HG03066 (cell line): ENCODE results near the gene BZW1.
A peak's percentile ranks its signal among the peaks of the same experiment; 100 is the strongest.

Source experiments
- ATAC-seq: cut with Tn5 transposase; IDR thresholded peaks from one replicate; pipeline ENCODE4 v1.9.1; 2021; ENCODE audit warnings: low read depth; ENCODE audit not compliant: unreplicated experiment

BZW1 gene

GRCh38 chr2:200828572-200829257 is 17.0 kb downstream of the BZW1 start:
- no peak for ATAC-seq

- no peak for ATAC-seq
These were observed 17.5 kb downstream of the BZW1 start for GRCh38 chr2:200829258-200829655.

GRCh38 chr2:200834701-200835100 is 23.0 kb downstream of the BZW1 start:
- no peak for ATAC-seq

DNA sequence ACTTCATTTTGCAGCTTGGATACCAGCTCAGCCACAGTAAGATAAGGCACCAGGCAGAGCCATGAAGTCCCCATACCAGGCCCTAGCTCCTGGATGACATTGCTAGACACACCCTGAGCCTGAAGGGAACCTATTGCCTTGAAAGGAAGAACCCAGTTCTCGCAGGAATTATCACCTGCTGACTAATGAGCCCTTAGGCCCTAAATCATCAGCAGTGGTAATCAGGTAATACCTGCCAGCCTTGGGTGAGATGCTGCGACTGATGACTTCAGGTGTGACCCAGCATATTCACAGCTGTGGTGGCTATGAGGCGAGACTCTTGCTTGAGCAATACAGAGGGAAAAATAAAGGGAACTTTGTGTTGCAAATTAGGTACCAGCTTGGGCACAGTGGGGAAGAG is 27.8 kb downstream of the BZW1 start:
- ATAC-seq, result no peak

GRCh38 chr2:200843993-200844948 is 32.6 kb downstream of the BZW1 start:
- no peak for ATAC-seq

DNA sequence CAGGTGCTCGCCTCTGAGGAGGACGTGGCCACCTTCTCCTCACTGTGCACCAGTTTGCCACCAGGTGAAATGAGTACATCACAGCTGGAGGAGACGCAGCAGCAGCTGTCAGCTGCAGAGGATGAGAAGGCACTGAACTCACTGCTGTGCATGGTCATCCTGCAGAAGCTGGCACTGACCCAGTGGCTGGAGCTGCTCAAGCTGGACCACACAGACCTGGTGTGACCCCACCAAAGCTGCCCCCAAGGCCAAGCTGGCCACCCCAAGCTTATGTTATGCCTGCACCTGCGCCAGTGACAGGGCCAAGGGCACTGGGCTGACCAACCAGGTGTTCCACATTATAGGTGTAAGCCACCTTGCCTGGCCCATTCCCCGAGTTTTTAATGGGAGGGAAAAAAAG is 33.5 kb downstream of the BZW1 start:
- ATAC-seq, result no peak

DNA sequence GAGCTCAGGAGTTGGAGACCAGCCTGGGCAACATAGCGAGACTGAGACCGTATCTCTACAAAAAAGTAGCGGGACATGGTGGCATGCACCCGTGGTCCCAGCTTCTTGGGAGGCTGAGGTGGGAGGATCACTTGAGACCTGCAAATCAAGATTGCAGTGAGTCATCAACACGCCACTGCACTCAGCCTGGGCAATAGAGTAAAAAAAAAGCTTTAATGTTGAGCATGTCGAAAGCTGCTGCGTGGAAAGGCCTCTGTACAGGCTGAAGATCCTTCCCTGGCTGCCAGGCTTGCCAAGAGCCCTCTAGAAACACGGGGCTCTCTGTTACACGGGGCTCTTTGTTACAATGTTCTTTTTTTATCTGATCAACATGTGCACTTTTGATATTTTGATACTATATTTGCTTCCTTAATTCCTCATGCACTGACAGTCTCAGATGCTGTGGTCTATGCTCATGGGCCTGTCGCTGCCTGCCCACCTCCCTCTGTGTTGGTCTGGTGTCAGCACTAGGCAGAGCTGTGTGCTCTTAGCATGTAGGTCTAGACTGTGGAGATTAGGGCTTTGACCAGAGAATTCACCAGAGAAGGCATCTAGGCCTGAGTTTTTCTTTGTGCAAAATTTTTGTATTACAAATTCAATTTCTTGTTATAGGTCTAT is 34.1 kb downstream of the BZW1 start:
- no peak for ATAC-seq

- ATAC-seq, result no peak
These were observed 35.6 kb downstream of the BZW1 start for GRCh38 chr2:200847269-200847668.

GRCh38 chr2:200847939-200848338 is 36.2 kb downstream of the BZW1 start:
- no peak for ATAC-seq

DNA sequence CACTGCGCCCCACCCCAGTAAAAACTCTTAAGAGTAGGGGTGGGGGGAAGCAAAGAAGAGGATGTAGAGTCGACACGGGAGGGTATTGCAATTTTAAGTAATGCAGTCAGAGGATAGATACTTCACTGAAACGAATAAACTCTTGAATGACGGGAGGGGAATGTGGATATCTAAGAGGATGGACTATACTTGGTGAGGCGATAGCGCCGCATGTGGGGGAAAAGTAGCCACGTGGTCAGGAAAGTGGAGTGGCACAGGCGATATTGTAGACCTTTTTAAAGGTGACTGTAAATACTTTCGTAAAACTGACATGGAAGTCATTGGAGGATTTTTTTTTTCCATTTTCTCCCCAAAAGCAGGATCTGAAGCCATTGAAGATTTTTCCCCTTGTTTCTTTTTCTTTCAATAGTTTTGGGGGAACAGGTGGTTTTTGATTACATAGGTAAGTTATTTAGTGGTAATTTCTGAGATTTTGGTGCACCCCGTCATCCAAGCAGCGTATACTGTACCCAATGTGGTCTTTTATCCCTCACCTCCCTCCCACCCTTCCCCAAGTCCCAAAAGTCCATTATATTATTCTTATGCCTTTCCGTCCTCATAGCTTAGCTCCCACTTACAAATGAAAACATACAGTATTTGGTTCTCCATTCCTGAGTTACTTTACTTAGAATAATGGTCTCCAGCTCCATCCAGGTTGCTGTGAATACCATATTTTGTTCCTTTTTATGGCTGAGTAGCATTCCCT is 39.0 kb downstream of the BZW1 start:
- no peak for ATAC-seq

- no peak for ATAC-seq
These were observed 39.9 kb downstream of the BZW1 start for GRCh38 chr2:200851398-200852248.

GRCh38 chr2:200852605-200853004 is 40.9 kb downstream of the BZW1 start:
- no peak for ATAC-seq

GRCh38 chr2:200856806-200857205 is 45.1 kb downstream of the BZW1 start:
- no peak for ATAC-seq

- ATAC-seq, result no peak
These were observed 48.5 kb downstream of the BZW1 start for GRCh38 chr2:200860092-200860795.

DNA sequence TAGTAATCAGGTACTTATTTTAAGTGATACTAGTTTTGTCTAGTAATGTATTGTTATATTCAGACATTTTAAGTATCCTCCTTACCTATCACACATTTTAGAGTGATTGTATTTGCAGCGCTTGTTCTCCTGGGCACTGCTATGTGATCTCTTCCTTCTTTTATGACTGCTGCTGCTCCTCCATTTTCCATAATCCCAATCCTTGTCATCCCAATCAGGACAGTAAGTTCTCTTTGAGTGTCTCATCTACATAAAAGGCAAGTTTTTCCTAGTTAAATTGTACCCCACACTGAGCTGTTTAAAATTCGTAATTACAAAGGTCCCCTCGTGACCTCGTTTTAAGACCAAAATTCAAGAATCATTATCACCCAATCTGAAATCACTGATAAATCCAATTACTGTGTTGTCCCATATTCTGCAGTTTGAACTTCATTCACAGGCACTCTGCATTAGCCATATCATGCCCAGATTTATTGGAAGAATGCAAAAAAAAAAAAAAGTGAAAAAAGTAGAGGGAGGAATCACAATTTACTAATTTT is 50.0 kb downstream of the BZW1 start:
- no peak for ATAC-seq

GRCh38 chr2:200862532-200863000 is 50.9 kb downstream of the BZW1 start:
- no peak for ATAC-seq

DNA sequence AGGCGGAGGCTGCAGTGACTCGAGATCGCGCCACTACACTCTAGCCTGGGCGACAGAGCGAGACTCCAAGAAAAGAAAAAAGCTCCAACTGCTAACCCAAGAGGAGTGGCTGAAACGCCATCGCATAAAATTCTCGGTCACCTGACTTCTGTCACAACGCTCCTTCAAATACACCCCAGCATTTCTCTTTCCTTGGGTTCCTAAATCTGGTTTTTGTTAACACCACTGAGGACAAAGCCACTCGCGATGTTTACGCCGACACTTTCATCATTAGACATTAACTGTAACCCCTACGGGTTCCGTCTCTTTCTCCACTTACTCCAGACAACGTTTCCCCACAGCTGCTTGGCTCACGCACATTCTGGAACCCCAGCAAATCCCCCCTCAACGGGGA is 52.1 kb downstream of the BZW1 start:
- peak; percentile 8 for ATAC-seq

GRCh38 chr2:200864176-200865034 is 52.7 kb downstream of the BZW1 start, which contains the start of gene CLK1:
Gene CLK1 (minus strand): TSS chr2:200864658. CDS start chr2:200861862, 2,796 bp downstream.
- peak; percentile 79 for ATAC-seq
